ENCODE results near the gene C20orf202.
"Not testable (repeated sequence)": the region's sequence is repeated elsewhere in the genome, so short reads cannot be mapped to it uniquely, and the experiment has no call there.

Gene C20orf202

DNA sequence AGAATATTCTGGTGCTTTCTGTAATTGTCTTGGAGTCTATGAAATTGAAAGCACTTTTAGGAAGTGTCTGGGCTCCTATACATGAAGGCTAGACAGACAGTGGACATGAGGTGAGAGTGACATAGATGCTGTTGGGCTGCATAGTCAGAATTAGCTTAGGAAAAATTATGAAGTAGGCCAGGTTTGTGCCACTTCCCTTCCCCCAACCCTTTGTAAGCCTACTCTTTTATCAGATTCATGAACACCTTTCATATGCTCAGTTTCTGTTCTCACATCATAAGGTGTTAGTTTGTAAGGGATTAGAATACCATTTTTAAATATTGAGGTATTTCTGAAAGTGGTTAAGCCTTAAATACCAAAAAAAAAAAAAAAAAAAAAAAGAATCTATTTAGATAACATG, 44.4 kb downstream of the C20orf202 start:
- no peak for DNase-seq (ENCODE audit: low spot score)

DNA sequence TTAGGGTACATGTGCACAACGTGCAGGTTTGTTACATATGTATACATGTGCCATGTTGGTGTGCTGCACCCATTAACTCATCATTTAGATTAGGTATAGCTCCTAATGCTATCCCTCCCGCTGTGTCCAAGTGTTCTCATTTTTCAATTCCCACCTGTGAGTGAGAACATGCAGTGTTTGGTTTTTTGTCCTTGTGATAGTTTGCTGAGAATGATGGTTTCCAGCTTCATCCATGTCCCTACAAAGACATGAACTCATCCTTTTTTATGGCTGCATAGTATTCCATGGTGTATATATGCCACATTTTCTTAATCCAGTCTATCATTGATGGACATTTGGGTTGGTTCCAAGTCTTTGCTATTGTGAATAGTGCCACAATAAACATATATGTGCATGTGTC, 47.0 kb downstream of the C20orf202 start:
- not testable (repeated sequence) for DNase-seq (ENCODE audit: low spot score)

DNA sequence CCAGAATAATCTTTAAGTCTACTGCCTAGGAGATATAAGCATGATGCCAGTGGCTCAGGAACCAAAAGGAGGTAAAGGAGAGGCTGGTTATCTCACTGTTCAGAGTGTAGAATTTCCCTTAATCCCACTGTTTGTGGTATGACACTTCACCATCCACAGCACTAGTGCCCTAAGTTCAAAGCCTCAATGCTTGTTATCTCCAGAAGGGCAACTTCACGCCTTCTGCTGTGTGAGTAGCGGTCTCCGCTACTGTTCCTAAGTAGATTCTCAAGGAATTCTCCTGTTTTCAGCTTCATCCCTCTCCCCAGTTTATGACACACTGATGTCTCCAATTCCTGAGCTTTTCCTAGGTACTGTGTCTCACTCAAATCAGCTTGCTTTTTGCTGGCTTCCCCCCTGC, 49.2 kb downstream of the C20orf202 start:
- no peak for DNase-seq (ENCODE audit: low spot score)

DNA sequence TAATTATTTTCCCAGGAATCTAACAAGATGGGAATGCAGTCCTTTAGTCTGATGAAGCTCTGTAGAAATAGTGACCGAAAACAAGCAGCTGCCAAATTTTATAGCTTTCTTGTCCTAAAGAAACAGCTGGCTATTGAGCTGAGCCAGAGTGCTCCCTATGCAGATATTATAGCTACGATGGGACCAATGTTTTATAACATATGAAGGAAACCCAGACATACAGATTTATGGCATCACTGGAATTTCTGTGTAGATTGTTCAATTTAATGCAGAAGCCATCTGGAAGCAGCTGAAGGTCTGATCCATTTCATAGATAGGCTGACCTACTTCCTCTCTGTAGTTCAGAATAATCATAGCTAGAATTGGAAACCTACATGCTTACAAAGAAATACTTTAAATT, 51.0 kb downstream of the C20orf202 start:
- no peak for DNase-seq (ENCODE audit: low spot score)

DNA sequence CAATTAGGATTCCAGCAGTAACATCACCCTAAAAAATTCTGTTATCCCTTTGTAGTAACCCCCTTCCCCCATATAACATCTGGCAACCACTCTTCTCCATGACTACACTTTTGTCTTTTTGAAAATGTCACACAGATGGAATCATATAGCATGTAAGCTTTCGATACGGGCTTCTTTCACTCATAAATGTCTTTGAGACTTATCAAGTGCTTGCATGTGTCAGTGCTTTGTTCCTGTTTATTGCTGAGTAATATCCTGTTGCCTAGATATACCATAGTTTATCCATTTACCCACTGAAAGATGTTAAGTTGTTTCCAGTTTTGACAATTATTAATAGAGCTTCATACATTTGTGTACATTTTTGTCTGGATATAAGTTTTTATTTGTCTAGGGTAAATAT, 52.4 kb downstream of the C20orf202 start:
- no peak for DNase-seq (ENCODE audit: low spot score)
